Measurements from ENCODE around the gene BCL11B. TPM values are rescaled to one million over a fixed set of nuclear protein-coding genes. Genes with fewer than 3 reads are reported as not detected.

BCL11B gene
- total and polyA plus RNA-seq, 2 donors (not counting 1 experiment from before 2014, with no cell fraction given), result under 0.01 TPM; not detected in 1

GRCh38 chr14:99281396-99281795, 9.4 kb upstream of the BCL11B start:
- Histone ChIP-seq H3K79me2 (ENCODE audit: control insufficient read depth, insufficient read depth, low read length) (no peaks in the 10 kb centered on the region), H3K36me3 (ENCODE audit: control insufficient read depth, insufficient read depth, low read length) (no peaks in the 10 kb centered on the region), H4K20me1 (ENCODE audit: control insufficient read depth, extremely low read depth, insufficient read depth, low read length) (no peaks in the 10 kb centered on the region), H3K4me3 (replicated peaks in 1 of 4; ENCODE audit: control extremely low read depth in 1 of 4, insufficient read depth in 1 of 4, low read depth in 3 of 4, low read length in 4 of 4) (no peak overlapping the region), H3K27me3 (ENCODE audit: control insufficient read depth, insufficient read depth, low read length) (peaks cover 6% of the 10 kb centered on the region), H3K9me3 (ENCODE audit: control insufficient read depth, insufficient read depth, low read depth, low read length) (no peaks in the 10 kb centered on the region), H3K9ac (ENCODE audit: insufficient read depth, low read length) (no peak overlapping the region), H3K4me1 (ENCODE audit: control insufficient read depth, extremely low read depth, insufficient read depth, low read length) (no peaks in the 10 kb centered on the region), H2AFZ (ENCODE audit: low read length) (no peak overlapping the region), H3K4me2 (ENCODE audit: extremely low read depth, insufficient read depth, low read length) (no peak overlapping the region), H3K27ac (ENCODE audit: insufficient read depth, low read length) (no peak overlapping the region)
- no peak for DNase-seq (ENCODE audit: low read depth in 2 of 2)
- TF ChIP-seq EZH2 (IDR thresholded peaks at IDR 0.05; ENCODE audit: low read length, missing control alignments), result no peak
- TF ChIP-seq, protein P1, sequence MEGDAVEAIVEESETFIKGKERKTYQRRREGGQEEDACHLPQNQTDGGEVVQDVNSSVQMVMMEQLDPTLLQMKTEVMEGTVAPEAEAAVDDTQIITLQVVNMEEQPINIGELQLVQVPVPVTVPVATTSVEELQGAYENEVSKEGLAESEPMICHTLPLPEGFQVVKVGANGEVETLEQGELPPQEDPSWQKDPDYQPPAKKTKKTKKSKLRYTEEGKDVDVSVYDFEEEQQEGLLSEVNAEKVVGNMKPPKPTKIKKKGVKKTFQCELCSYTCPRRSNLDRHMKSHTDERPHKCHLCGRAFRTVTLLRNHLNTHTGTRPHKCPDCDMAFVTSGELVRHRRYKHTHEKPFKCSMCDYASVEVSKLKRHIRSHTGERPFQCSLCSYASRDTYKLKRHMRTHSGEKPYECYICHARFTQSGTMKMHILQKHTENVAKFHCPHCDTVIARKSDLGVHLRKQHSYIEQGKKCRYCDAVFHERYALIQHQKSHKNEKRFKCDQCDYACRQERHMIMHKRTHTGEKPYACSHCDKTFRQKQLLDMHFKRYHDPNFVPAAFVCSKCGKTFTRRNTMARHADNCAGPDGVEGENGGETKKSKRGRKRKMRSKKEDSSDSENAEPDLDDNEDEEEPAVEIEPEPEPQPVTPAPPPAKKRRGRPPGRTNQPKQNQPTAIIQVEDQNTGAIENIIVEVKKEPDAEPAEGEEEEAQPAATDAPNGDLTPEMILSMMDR (conservative IDR thresholded peaks at IDR 0.05 in 1 of 2, IDR thresholded peaks at IDR 0.05 in 1 of 2; ENCODE audit: low read depth in 1 of 2, low read length in 2 of 2), result no peak

- Histone ChIP-seq H3K9me3 (ENCODE audit: control insufficient read depth, insufficient read depth, low read depth, low read length) (no peaks in the 10 kb centered on the region), H3K27me3 (ENCODE audit: control insufficient read depth, insufficient read depth, low read length) (peaks cover 7% of the 10 kb centered on the region), H3K79me2 (ENCODE audit: control insufficient read depth, insufficient read depth, low read length) (no peaks in the 10 kb centered on the region), H3K9ac (ENCODE audit: insufficient read depth, low read length) (no peak overlapping the region), H3K36me3 (ENCODE audit: control insufficient read depth, insufficient read depth, low read length) (no peaks in the 10 kb centered on the region), H3K4me1 (ENCODE audit: control insufficient read depth, extremely low read depth, insufficient read depth, low read length) (no peaks in the 10 kb centered on the region), H2AFZ (ENCODE audit: low read length) (no peak overlapping the region), H3K4me3 (replicated peaks in 1 of 4; ENCODE audit: control extremely low read depth in 1 of 4, insufficient read depth in 1 of 4, low read depth in 3 of 4, low read length in 4 of 4) (no peak overlapping the region), H3K27ac (ENCODE audit: insufficient read depth, low read length) (no peak overlapping the region), H4K20me1 (ENCODE audit: control insufficient read depth, extremely low read depth, insufficient read depth, low read length) (no peaks in the 10 kb centered on the region), H3K4me2 (ENCODE audit: extremely low read depth, insufficient read depth, low read length) (no peak overlapping the region)
- DNase-seq (ENCODE audit: low read depth in 2 of 2), result no peak
- TF ChIP-seq, protein P1 (conservative IDR thresholded peaks at IDR 0.05 in 1 of 2, IDR thresholded peaks at IDR 0.05 in 1 of 2; ENCODE audit: low read depth in 1 of 2, low read length in 2 of 2), result no peak
- no peak for TF ChIP-seq EZH2 (IDR thresholded peaks at IDR 0.05; ENCODE audit: low read length, missing control alignments)
Measured at GRCh38 chr14:99280852-99281251, 8.9 kb upstream of the BCL11B start.

GRCh38 chr14:99280066-99280731, 8.2 kb upstream of the BCL11B start:
- Histone ChIP-seq H3K9me3 (ENCODE audit: control insufficient read depth, insufficient read depth, low read depth, low read length) (no peaks in the 10 kb centered on the region), H4K20me1 (ENCODE audit: control insufficient read depth, extremely low read depth, insufficient read depth, low read length) (no peaks in the 10 kb centered on the region), H3K4me1 (ENCODE audit: control insufficient read depth, extremely low read depth, insufficient read depth, low read length) (no peaks in the 10 kb centered on the region), H3K36me3 (ENCODE audit: control insufficient read depth, insufficient read depth, low read length) (no peaks in the 10 kb centered on the region), H3K4me3 (replicated peaks in 1 of 4; ENCODE audit: control extremely low read depth in 1 of 4, insufficient read depth in 1 of 4, low read depth in 3 of 4, low read length in 4 of 4) (no peak overlapping the region), H3K4me2 (ENCODE audit: extremely low read depth, insufficient read depth, low read length) (no peak overlapping the region), H3K79me2 (ENCODE audit: control insufficient read depth, insufficient read depth, low read length) (no peaks in the 10 kb centered on the region), H3K9ac (ENCODE audit: insufficient read depth, low read length) (no peak overlapping the region), H3K27me3 (ENCODE audit: control insufficient read depth, insufficient read depth, low read length) (peaks cover 7% of the 10 kb centered on the region), H3K27ac (ENCODE audit: insufficient read depth, low read length) (no peak overlapping the region), H2AFZ (ENCODE audit: low read length) (no peak overlapping the region)
- DNase-seq (ENCODE audit: low read depth in 2 of 2), result no peak
- TF ChIP-seq, protein P1 (conservative IDR thresholded peaks at IDR 0.05 in 1 of 2, IDR thresholded peaks at IDR 0.05 in 1 of 2; ENCODE audit: low read depth in 1 of 2, low read length in 2 of 2), result no peak
- no peak for TF ChIP-seq EZH2 (IDR thresholded peaks at IDR 0.05; ENCODE audit: low read length, missing control alignments)
